GM21619 (cell line): ENCODE measurements around the gene ATP5ME.

Experiments used
- ATAC-seq: cut with Tn5 transposase; IDR thresholded peaks from one replicate; pipeline ENCODE4 v1.9.1; 2021; ENCODE audit not compliant: unreplicated experiment

Gene ATP5ME

DNA sequence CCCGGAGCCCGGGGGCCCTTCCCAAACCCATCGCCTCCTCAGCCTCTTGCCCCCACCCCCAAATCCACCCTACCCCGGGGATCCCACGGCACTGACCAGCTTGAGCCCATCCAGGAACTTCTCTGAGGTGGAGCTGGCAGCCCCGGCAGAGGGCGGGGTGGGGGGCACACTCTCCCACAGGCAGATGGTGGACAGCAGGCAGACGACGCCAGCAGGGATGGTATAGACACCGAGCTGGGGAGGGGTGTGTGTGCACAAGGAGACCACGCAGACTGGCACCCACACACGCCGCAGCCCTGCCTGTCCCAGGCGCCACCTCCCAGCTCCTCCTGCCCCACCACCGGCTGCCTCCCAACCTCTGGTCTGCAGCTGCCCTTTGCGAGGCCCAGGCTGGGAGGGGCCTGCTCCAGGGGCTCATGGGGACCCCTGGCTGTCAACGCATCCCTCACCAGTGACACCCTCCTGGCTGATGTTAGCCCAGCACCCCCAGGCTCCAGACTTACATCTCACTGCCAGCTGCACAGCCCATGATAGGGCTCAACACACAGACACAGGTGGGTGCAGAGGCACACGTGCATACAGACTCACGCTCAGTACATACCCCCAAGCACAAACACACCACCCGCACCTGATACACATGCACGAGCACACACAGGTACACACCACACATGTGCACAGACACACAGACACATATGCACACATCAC is 10.7 kb upstream of the ATP5ME start:
- no peak for ATAC-seq

DNA sequence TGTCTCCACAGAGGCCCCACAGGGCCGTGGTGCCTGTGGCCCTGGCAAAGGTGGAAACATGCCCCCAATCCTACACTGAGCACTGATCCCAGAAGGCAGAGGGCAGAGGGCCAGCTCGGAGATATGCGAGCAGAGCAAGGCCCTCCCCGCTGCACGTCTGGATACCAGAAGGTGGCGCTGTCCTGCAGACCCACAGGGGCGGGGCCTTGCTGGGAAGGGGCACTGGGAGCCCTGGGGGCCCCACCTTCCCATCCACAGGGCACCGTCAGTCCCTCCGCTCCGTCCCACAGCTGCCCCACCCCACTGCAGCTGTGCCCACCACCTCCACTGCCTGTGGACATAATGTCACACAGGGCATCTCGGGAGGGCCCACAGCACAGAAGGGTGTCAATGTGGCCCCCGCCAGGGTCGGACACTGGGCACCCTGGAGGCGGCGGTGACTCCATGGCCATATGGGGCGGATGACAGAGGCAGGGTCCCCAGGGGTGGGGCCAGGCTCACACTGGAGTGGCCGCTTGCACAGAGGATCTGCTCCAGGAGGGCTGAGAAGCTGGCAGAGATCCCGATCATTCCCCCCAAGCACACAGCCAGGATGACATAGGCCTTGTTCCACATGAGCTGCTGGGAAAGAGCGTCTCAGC is 10.0 kb upstream of the ATP5ME start:
- no peak for ATAC-seq

DNA sequence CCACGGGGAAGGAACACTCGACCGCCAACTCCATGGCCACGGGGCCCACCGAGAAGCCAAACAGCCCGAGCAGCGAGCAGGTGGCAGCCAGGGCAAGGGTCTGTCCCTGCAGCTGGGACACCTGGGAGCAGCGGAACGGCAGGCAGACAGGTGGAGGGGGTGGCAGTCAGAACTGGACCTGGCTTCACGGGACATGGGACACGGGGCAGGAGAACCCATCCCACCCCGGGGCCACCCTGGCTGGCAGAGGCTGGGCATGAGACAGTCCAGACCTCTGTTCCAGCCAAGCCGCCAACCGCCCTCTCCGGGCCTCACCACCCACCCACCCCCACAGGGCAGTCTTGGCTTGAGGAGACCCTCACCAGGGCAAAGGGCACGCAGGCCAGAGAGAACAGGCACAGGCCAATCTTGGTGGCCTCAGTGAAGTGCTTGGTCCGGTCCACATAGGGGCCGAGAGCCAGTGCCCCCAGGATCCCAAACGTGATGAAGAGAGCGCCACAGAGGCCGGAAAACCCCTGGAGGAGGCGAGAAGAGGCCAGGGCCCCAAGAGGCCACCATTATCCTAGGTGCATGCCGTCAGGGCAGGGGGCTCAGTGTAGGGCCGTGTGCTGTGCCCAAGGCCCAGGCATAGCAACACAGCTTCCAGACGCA is 9.3 kb upstream of the ATP5ME start:
- ATAC-seq: no peak

DNA sequence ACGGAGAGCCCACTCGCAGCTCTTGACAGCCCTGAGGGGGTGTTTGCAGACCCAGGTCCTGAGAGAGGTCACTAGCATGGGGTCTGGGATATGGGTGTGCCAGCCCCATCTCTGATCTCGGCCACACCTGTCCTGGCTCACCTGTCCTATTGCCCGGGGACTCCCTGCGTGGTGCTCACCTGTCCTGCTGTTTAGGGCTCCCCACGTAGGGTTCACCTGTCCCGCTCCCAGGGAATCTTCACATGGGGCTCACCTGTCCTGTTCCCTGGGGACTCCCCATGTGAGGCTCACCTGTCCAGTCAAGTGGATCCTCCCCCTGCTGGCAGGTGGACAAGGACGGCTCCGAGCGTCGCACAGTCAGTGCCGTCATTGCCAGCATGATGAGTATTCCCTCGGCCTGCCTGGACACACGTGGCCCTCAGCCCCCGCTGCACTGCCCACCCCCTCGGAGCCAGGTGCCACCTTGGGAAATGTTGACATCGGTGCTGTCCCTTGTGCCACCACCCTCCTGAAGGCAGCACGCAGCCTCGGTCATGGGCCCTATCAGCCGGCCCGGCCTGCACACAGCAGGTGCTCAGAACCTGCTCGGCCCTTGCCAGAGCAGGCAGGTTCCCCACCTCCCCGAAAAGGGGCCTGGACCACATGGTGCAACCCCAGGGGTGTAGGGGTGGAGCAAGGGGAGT is 8.6 kb upstream of the ATP5ME start:
- no peak for ATAC-seq

DNA sequence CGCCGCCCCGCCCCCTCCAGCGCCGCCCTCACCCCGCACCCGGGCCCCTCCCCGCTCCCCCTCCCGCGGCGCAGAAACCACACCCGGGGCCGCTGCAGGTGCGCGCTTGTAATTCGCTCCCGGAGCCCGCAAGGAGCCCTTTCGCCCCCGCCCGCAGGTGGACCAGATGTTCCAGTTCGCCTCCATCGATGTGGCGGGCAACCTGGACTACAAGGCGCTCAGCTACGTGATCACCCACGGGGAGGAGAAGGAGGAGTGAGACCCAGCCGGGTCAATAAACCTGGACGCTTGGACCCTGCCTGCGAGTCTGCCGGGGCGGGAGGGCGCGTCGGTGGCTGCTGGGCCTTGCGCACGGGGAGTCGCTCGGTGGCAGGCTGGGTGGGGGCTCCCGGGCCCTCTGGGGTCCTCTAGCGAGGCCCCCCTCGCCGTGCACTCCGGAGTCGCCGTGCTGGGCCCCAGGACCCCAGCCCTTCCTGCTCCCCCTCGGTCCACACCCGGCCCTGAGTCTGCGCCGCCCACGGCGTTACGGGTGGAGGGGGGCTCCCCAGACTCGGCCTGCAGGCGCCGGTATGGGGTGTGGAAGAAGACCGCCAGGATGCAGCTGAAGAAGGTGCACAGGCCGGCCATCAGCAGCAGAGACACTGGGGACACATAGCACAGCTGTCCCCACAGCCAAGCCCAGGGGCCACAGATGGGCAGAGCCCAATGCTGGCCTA is 7.8 kb upstream of the ATP5ME start:
- ATAC-seq: no peak

DNA sequence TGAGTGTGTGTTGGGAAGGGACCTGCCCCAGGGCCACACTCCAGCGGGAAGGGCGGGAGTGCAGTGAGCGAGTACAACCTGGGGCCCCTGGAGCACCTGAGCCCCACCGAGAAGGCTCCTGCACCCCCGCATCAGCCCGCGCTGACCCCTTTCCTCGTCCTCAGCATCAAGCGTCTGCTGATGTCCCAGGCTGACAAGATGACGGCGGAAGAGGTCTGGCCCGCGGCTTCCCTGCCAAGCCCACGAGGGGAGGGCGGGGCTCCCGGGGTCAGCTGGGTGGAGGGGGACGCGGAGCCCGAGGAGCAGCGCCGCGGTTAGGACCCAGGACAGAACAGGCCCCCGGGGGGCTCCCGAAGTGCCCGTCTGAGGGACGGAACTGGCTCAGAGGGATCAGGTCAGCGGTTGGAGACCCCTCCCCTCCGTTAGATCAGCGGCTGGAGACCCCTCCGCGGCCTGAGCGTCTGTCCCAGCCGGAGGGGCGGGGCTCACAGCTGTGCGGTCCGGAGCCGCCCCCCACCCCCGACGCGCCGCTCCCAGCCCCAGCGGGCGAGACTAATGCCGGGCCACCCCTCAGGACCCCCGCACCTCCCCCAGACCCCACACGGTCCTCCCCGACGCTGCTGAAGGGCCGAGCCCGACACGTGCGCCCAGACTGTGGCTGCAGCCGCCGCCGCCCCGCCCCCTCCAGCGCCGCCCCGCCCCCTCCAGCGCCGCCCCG is 7.0 kb upstream of the ATP5ME start:
- ATAC-seq: peak; percentile 32

DNA sequence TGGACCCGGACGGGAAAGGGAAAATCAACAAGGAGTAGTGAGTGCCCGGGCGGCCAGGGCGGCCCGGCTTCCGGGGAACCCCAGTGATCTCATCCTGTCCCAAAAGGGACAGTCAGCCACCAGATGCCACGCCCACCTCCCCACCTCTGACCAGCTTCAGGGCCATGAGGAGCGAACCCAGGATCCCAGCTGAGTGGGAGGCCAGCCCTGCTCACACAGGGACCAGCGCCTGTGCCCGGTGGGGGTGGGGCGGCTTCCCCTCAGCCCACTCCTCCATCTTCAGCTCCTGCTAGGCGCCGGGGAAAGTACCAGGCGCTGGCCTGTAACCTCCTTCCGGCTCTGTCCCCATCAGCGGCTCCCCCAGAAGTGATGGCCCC is 6.5 kb upstream of the ATP5ME start:
- peak; percentile 4 for ATAC-seq

DNA sequence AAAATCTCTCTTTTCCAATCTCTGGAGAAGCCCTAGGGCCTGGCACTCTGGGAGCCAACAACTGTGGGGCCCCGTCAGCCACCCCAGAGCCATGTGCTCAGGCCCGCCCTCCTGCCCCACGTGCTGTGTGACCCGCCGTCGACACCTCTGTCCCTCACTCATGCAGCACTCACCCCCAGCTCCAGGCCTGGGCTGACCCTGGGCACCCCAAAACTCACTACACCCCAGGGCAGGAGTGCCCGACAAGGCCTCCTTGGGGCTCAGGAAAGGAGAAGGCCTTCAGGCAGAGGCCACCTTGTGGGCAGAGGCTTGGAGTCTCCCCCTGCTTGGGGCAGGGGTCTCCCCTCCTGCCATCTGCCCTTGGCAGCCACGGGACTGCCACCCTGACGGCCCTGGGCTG is 6.0 kb upstream of the ATP5ME start:
- no peak for ATAC-seq

DNA sequence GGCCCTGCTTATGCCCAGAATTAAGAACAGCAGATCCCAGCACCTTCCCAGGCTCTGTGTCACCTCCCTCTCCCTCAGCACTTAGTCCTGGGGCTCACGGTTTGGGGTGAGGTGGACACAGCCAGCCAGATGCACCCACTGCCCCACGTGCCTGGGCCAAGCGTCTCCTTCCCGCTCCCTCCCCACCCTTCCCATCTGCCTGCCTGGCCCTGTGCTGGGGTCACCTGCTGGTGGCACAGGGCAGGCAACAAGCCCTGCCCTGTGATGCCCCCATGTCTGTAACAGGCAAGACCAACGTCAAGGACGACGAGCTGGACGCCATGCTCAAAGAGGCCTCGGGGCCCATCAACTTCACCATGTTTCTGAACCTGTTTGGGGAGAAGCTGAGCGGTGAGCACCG is 5.6 kb upstream of the ATP5ME start:
- no peak for ATAC-seq

DNA sequence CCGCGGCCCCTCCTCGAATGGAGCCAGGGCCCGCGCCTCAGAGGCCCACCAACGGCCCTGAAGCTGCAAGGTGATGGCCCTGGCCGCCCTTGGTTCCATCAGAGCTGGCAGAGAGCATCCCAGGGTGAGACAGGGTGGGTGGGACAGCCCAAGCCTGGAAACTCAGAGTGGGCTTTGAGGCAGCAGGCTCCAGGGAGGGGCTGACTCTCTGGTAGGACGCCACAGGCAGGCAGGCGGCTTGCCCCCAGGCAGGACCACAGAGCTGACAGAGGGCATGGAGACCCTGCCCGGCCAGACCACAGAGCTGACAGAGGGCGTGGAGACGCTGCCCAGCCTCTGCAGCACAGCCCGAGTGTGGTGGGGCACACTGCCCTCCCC is 5.0 kb upstream of the ATP5ME start:
- no peak for ATAC-seq

DNA sequence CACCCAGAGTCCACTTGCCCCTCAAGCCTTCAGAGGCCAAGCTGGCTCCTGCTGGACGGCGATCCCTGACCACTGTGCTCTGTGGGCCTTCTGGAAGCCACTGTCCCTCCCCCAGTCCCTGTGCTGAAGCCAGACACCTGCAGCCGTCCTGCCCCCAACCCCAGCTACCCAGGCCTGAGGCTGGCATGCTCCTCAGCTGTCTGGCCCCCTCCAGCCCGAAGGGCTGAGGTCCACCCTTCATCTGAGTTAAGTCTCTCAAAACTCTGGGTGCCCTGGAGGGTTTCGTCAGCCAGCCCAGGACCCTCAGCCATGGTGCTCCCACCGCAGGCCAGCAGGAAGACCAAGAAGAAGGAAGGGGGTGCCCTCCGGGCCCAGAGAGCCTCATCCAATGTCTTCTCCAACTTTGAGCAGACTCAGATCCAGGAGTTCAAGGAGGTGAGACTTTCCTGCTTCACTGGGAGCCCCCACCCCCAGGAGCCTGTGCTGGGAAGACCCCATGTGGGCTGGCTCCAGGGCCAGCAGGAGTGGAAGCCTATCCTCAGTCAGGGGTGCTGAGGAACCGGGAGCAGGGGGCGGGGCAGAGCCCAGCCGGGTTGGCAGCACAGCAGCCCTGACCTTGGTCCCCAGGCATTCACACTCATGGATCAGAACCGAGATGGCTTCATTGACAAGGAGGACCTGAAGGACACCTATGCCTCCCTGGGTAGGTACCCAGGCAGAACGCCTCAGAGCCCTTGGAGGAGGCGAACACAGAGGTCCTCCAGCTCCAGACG is 4.4 kb upstream of the ATP5ME start:
- ATAC-seq: no peak

DNA sequence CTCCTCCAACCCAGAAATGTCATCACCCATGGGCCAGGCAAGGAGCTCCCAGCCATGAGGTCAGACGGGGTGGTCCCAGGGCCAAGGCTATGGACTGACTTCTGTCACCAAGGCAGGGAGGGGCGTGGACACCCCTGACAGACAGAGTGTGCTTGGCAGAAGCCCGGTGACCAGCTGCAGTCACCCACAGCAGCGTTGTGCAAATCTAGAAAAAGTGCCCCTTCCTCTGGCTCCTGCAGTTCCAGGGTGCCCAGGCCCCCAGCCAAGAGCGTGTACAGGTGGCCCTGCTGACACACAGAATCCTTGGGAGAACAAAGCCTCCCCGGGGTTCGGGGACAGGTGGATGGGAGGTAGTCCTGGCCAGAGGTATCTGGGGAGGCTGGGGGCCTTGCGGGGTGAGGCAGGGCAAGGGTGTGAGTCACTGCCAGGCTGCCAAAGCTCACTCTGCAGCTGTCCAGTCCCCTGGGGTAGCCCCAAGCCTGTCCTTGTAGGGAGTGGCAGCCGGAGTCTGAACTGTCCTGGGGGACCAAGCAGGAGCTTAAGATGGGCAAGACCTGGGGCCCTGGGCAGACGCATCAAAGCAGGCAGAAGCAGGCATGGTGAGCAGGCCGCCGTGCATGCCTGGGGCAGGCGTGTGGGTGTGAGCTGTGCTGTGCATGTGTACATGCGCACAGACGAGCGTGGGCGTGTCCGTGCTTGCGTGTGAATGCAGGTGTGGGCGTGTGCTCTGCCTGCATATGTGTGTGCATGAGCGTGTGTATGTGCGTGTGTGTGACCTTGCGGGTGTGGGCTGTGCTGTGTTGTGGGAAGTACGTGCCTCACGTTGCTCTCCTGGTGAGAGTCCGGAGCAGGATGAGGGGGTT is 3.6 kb upstream of the ATP5ME start:
- ATAC-seq: no peak

DNA sequence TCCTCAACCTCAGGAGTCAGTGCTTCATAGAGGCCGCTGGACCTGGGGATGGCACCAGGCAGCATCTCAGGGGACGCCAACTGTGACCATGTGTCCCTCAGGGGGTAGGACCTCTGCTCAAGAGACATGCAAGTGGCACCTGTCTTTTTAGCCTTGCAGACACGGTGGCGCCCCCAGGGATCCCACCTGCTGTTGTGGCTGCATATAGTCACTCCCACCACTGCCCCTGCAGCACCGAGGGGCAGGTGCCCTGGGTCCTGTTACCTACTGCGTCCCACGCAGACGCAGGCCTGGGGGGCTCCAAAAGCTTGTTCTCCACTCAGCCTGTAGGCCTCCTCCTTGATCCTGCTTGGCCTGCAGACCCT is 2.8 kb upstream of the ATP5ME start:
- no peak for ATAC-seq

DNA sequence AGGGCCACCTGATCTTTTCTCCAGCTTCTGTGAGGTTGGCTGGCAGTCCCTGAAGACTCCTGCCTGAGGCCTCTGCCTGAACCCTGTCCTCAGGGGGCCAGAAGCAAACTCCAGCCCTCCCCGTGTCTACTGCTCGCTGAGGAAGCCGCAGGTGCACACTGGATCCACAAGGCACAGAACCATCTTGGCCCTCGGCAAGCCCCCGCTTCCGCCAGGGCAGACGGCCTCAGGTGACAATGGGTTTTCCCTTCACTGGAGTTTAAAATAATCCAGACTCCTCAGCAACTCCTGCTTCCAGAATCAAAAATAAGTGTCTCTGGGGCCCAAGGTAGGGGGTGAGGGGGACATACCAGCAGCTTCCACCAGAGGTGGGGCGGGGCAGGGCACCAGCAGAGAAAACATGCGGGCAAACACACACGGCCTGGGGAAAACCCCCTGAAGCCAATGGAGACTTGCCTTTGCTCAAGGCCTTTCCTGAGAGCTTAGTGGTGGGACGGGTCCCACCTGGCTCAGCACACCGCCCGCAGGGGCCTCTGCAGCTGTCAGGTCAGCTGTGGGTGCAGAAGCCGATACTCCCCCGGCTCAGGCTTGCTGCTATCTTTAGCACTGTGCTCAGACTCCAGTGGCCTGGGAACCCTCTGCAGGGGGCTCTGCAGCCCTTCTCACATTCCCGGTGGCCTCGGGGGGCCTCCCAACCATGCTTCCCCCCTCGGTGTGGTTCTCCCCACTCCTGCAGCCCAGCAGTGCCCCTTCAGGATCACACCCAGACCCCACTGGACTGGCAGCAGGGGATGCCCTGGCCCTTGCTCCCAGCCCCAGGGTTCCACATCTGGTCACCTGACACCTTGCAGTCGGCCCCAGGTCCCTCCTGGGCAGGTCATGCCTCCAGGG is 2.1 kb upstream of the ATP5ME start:
- ATAC-seq: peak; percentile 22

DNA sequence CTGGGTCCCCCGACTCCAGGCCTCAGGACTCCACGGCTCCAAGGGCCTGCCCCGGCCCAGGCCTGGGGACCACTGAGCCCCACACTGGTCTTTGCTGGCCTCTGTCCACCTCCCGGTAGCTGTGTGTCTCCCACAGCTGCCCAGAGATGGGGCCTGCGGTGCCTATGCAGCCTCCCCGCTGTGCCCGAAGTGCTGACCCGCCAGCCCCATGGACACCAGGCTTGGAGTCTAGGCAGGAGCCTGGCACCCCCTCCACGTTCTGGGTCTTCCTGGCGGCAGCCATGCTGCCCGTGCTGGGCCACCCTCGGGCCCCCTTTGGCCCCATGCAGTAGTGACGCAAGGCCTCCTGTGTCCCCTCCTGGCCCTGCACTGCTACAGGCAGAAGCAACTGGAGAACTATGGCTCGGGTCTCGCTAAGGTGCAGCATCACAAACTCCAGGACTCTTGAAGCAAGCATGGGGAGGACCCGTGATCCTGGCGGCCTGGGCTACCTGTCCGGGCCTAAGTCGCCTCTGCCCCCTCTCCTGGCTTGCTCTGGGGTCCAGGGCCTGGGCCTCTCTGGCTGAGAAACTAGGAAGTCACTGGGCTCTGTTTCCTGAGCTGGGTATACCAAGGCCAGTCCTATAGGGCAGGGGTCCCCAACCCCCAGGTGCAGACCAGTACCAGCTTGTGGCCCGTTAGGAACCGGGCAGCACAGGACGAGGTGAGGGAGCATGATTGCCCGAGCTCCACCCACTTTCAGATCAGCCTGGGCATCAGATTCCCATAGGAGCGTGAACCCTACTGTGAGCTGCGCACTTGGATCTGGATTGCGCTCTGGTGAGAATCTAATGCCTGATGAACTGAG is 1.2 kb upstream of the ATP5ME start:
- ATAC-seq: peak; percentile 1

DNA sequence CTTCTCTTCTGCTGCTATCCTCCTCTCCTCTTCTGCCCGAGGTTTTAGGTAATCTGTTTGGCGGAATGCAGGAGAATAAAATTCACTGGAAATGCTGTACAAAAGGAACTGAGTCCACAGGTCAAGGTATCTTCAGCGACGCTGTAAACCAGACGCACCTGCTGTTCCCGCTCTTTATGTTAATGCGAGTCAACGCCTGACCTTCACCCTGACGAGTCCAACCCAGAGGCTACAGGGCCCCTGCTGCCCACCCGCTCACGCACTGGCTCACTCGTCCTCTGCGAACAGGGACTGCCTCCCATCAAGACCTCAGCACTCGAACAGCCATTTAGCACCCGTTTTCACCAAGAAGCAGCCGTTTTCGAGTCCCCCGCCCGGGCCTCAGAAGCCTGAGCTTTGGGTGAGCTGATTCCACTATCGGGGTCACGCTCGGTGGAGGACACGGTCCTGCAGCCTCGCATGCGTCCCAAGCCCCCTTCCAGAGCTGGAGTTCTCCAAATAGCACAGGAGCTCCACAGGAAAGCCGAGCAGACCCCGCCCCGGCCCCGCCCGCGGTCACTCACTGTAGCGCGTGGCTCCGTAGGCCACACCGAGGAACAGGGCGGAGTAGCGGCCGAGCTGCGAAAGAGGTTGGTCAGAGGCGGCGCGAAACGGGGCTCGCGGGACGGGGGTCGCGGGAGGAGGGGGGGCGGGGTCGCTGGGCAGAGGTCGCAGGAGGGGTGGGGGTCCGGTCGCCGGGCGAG is 556 bp downstream of the ATP5ME start:
- ATAC-seq: no peak
